GM12872 (cell line): ENCODE data around the gene NKRF.

ENCODE experiments used
- TF ChIP-seq, protein P1 (sequence below): IDR thresholded peaks from 3 replicates; pipeline ENCODE4 v1.5.1; 2011; ENCODE audit warnings: low read depth, mild to moderate bottlenecking, low read length, moderate library complexity; ENCODE audit not compliant: insufficient read depth

The NKRF gene

DNA sequence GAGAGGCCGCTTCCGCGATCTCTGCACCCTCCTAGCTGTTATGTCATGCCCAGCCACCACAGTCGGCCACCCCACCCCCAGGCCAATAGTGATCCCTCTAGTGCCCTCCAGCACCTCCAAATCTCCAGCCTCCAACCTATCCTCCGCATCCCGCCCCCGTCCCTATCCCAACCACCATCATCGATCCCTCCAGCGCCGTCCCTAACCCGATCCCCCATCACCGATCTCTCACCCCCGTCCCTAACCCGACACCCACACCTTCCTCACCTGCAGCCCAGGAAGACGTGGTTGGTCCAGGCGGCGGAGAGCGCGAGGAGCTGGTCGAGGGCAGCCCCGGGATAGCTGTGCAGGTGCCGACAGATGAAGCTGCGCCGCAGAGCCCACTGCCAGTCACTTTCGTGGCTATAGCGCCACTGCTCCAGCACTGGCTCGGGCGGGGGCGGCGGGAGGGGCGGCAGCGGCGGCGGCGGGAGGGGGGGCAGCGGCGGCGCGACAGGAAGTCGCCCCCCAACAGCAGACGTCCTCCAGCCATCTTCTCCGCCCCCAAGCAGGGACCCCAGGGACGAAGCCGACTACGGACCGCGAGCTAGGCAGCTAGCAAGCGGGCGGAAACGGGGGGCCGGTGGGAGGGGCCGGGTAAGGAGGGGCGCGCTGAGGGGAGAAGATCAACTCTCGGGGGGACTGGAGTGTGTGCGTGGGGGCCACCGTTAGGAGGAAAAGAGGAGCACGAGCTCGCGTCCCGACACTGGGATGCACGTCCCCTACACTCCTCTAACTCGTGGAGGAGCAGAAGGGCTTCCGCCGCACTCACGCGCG, 552 bp downstream of the NKRF start:
- TF ChIP-seq, protein P1, sequence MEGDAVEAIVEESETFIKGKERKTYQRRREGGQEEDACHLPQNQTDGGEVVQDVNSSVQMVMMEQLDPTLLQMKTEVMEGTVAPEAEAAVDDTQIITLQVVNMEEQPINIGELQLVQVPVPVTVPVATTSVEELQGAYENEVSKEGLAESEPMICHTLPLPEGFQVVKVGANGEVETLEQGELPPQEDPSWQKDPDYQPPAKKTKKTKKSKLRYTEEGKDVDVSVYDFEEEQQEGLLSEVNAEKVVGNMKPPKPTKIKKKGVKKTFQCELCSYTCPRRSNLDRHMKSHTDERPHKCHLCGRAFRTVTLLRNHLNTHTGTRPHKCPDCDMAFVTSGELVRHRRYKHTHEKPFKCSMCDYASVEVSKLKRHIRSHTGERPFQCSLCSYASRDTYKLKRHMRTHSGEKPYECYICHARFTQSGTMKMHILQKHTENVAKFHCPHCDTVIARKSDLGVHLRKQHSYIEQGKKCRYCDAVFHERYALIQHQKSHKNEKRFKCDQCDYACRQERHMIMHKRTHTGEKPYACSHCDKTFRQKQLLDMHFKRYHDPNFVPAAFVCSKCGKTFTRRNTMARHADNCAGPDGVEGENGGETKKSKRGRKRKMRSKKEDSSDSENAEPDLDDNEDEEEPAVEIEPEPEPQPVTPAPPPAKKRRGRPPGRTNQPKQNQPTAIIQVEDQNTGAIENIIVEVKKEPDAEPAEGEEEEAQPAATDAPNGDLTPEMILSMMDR: no peak

DNA sequence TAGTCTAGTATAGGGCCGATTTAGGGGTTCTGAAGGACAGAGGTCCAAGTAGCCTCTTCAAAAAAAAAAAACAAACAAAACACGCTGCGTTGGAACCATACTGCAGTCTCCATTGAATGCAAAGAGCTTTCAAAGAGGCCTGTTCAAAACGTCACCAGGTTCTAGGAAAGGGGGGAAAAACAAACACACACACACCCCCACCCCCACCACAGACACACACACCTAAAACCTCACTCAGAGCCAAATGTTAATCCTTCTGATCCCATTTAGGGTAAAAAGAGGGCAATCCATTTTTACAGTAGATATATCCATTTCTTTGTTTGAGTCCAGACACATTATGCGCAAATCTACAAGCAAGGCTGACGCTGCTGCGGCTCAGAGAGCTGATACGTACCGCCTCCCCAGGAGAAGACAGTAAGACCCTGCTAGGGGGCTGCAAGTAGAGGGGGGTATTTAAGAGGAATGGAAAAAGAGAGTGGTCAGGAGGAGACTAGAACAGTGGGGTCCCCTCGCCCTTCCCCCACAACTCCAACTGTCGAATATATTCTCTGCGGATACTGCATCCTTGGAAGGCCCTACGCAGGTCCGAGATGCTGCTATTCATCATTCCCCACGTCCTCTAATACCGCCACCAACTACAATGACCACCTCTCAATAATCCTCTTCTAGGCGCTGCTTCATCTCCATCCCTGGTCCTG, 1.3 kb downstream of the NKRF start:
- TF ChIP-seq, protein P1: no peak

DNA sequence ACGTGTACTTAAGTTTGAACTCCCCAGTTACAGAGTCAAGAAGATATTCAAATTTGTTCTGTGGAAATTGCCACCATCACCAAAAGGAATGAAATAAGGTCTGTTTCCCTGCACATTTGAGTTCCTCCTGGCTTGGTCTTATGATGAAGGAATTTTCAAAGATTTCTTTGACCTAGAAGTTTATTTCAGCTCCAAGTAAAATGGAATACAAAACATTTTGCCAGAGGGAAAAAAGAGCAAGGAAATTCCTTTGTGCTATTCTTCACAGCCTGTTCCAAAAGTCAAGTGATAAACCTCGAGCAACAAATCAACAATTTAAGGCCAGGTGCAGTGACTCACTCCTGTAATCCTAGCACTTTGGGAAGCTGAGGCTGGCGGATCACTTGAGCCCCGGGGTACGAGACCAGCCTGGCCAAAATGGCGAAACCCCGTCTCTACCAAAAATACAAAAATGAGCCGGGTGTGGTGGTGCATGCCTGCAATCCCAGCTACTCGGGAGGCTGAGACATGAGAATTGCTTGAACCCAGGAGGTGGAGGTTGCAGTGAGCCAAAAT, 3.4 kb downstream of the NKRF start:
- TF ChIP-seq, protein P1: no peak

DNA sequence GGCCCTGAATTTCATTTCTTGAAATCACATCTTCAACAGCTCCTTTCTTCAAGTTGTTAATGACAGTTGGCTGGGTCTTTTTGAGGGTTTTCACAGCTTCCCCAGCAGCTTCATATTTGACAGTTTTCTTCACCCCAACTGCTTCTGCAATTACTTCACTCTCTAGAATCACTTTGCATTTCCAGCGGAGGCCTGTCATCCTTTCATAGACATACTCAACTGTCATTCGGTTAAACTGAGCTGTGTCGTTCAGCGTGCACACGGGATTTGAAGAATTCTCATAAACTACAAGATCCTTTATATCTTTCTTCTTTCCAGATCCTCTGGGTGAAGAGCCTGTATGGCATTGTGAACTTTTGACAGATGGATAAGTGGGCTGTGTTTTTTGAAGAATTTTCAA, 16.4 kb downstream of the NKRF start:
- TF ChIP-seq, protein P1: no peak

GRCh38 chrX:119583431-119584059, 22.7 kb downstream of the NKRF start:
- TF ChIP-seq, protein P1: no peak

GRCh38 chrX:119579414-119579813, 26.8 kb downstream of the NKRF start:
- TF ChIP-seq, protein P1: no peak
